Endodermal cell (in vitro differentiated cells): ENCODE results near the gene CCDC57. TPM values are rescaled to one million over a fixed set of nuclear protein-coding genes. Genes with fewer than 3 reads are reported as not detected.

ENCODE experiments used
- DNase-seq: peaks from one replicate; pipeline ENCODE4 v3.0.0-alpha.2; 2017
- H3K27ac ChIP-seq: 2 replicates; pipeline ENCODE4 v1.5.1; 2013; ENCODE audit warnings: mild to moderate bottlenecking, low read depth, low read length, moderate library complexity
- H3K27me3 ChIP-seq: 2 replicates; pipeline ENCODE4 v1.6.1; 2013; ENCODE audit warnings: mild to moderate bottlenecking, low read length, moderate library complexity; ENCODE audit not compliant: insufficient read depth, control insufficient read depth, poor library complexity, severe bottlenecking
- H3K36me3 ChIP-seq: 2 replicates; pipeline ENCODE4 v1.7.0; 2013; ENCODE audit warnings: mild to moderate bottlenecking, low read length, moderate library complexity; ENCODE audit not compliant: control insufficient read depth, insufficient read depth
- H3K4me1 ChIP-seq: one replicate; pipeline ENCODE4 v1.7.0; 2013; ENCODE audit warnings: low read length; ENCODE audit not compliant: control insufficient read depth, insufficient read depth
- H3K4me3 ChIP-seq: 2 replicates; pipeline ENCODE4 v1.5.1; 2013; ENCODE audit warnings: mild to moderate bottlenecking, low read length, moderate library complexity
- H3K9ac ChIP-seq: 2 replicates; pipeline ENCODE4 v1.6.1; 2013; ENCODE audit warnings: mild to moderate bottlenecking, low read length, moderate library complexity; ENCODE audit not compliant: poor library complexity, severe bottlenecking; ENCODE audit errors: extremely low read depth
- H3K9me3 ChIP-seq: 2 replicates; pipeline ENCODE4 v1.6.1; 2013; ENCODE audit warnings: mild to moderate bottlenecking, low read length, moderate library complexity; ENCODE audit not compliant: control insufficient read depth
- H3K27ac Mint-ChIP-seq: 2 replicates; pipeline ENCODE4 v1.8.0; 2020; ENCODE audit warnings: mixed read lengths
- H3K27me3 Mint-ChIP-seq: 2 replicates; pipeline ENCODE4 v1.8.0; 2021; ENCODE audit warnings: mild to moderate bottlenecking, mixed read lengths; ENCODE audit not compliant: insufficient read depth
- H3K36me3 Mint-ChIP-seq: 2 replicates; pipeline ENCODE4 v1.8.0; 2020; ENCODE audit warnings: low read depth, mixed read lengths
- H3K4me1 Mint-ChIP-seq: 2 replicates; pipeline ENCODE4 v1.8.0; 2020; ENCODE audit warnings: mixed read lengths
- H3K4me3 Mint-ChIP-seq: 2 replicates; pipeline ENCODE4 v1.8.0; 2020; ENCODE audit warnings: mild to moderate bottlenecking, moderate library complexity, mixed read lengths
- H3K9me3 Mint-ChIP-seq: 2 replicates; pipeline ENCODE4 v1.8.0; 2020; ENCODE audit warnings: mild to moderate bottlenecking, mixed read lengths
- WGBS, 2 experiments: methylation state at CpG; one replicate each; pipeline versions ENCODE4 v1.1.5 to v1.1.7; 2013; ENCODE audit warnings: missing lambda C conversion rate in 2 of 2, mixed read lengths in 1 of 2; ENCODE audit not compliant: insufficient coverage in 1 of 2, insufficient read length in 1 of 2; 5-methylcytosine and 5-hydroxymethylcytosine counted together
- total RNA-seq, 2 donors: library from RNA; stranded (reverse); fragmentation: NEBNext Ultra II Directional in 1 of 2; extraction: Animal tissue kit (Norgen Biotek cat#: 25700) in 1 of 2; gene quantifications; 2 replicates in 1 of 2; 3 replicates in 1 of 2; pipeline ENCODE4 v1.2.1, GENCODE V29; 2021
- TF ChIP-seq, protein P1 (sequence below): fragments of 200-600 bp; sonication (generic); conservative IDR thresholded peaks from 2 replicates; pipeline ENCODE4 v1.5.0; 2021; ENCODE audit warnings: antibody characterized with exemption, mild to moderate bottlenecking

Gene CCDC57
- total RNA-seq, 2 donors from 2014 or later = 61.8 to 82.8 TPM

- no peaks in the 10 kb centered on the region for H3K9me3 ChIP-seq
- H3K9ac ChIP-seq = peak overlapping the region; percentile 74
- 64 to 74% methylated on average over 28 to 36 of the region's 36 CpGs for WGBS, 2 experiments
- DNase-seq = no peak
- H3K9me3 Mint-ChIP-seq = no peaks in the 10 kb centered on the region
- no peaks in the 10 kb centered on the region for H3K27me3 ChIP-seq
- H3K4me1 Mint-ChIP-seq = peaks cover 5% of the 10 kb centered on the region
- H3K4me3 Mint-ChIP-seq = peak overlapping the region; percentile 68
- H3K36me3 Mint-ChIP-seq = peaks cover 5% of the 10 kb centered on the region
- H3K4me1 ChIP-seq = peaks cover 4% of the 10 kb centered on the region
- peak overlapping the region; percentile 82 for H3K4me3 ChIP-seq
- peaks cover 1% of the 10 kb centered on the region for H3K27me3 Mint-ChIP-seq
- H3K27ac Mint-ChIP-seq = no peak overlapping the region
- H3K36me3 ChIP-seq = peaks cover 14% of the 10 kb centered on the region
- no peak overlapping the region for H3K27ac ChIP-seq
- TF ChIP-seq, protein P1, sequence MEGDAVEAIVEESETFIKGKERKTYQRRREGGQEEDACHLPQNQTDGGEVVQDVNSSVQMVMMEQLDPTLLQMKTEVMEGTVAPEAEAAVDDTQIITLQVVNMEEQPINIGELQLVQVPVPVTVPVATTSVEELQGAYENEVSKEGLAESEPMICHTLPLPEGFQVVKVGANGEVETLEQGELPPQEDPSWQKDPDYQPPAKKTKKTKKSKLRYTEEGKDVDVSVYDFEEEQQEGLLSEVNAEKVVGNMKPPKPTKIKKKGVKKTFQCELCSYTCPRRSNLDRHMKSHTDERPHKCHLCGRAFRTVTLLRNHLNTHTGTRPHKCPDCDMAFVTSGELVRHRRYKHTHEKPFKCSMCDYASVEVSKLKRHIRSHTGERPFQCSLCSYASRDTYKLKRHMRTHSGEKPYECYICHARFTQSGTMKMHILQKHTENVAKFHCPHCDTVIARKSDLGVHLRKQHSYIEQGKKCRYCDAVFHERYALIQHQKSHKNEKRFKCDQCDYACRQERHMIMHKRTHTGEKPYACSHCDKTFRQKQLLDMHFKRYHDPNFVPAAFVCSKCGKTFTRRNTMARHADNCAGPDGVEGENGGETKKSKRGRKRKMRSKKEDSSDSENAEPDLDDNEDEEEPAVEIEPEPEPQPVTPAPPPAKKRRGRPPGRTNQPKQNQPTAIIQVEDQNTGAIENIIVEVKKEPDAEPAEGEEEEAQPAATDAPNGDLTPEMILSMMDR = no peak
Measured at GRCh38 chr17:82064433-82065192, 148.0 kb downstream of the CCDC57 start.

DNA sequence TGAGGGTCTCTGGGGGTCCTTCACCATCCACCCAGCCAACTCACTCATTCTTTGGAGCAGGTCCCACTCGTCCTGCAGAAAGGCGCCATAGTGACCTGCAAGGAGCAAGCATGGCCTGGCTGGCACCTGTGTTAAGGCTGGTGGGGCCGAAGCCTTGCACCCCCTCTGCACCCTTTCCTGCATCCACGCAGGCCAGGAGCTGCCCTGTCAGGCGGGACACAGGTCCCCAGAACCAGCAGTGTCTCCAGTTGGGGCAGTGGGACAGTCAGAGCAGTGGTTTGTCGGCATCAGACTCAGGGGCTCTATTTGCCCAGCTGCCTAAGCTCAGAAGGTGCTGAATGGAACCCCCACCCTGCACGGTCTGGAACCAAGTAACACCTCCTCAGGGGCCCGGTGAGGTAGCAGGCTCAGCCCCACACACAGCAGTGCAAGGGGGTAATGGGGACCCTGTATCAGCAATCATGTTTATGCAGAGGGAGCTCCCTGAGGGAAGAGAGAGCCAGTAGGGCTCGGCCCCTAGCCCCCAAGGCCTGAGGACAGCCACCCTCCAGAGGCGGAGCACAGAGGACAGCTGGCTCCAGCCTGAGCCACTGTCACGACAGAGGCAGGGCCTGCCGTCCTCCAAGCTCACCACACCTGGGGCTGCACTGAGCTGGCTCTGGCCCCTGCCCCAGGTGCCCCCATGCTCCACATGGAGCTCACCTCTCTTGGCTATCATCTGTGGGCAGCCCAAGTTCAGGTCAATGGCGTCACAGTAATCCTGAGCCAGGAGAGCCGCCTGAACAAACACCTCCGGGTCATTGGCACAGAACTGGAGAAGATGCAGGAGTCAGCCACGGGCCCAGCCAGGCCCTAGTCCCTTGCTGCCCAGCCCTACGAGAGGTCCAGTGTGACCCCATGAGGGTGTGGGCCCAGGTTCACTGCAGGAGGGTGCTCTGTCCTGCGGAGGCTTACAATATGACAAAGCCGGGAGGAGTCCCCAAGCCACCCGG lies 148.9 kb downstream of the CCDC57 start:
- Mint-ChIP-seq H3K9me3 (no peaks in the 10 kb centered on the region), H3K27ac (no peak overlapping the region), H3K36me3 (peaks cover 5% of the 10 kb centered on the region), H3K4me3 (peak overlapping the region; percentile 68), H3K4me1 (peaks cover 5% of the 10 kb centered on the region), H3K27me3 (no peaks in the 10 kb centered on the region)
- peaks cover 4% of the 10 kb centered on the region for H3K4me1 ChIP-seq
- H3K9ac ChIP-seq = no peak overlapping the region
- TF ChIP-seq, protein P1 = no peak
- no peak for DNase-seq
- H3K27ac ChIP-seq = no peak overlapping the region
- H3K27me3 ChIP-seq = no peaks in the 10 kb centered on the region
- no peaks in the 10 kb centered on the region for H3K9me3 ChIP-seq
- H3K36me3 ChIP-seq = peaks cover 14% of the 10 kb centered on the region
- H3K4me3 ChIP-seq = peak overlapping the region; percentile 82
- 93% methylated on average over 13 to 20 of the region's 20 CpGs for WGBS, 2 experiments

DNA sequence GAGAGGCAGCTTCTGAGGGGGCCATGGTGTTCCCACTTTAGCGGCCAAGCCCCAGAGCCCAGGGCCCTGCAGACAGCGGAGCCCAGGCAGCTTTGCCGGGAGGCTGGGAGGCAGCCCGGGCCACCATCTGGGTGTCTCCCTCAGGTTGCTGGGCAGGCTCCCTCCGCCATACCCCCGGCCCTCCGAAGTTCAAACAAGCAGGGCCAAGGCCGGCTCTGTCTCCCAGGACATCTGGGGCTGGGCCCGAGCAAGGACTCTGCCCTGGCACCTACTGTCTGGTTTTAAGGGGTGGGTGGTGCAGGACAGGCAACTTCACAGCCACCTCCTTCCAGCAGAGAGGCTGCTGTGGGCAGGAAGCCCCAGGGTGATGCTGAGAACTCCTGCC lies 149.7 kb downstream of the CCDC57 start:
- Mint-ChIP-seq H3K36me3 (peaks cover 6% of the 10 kb centered on the region), H3K4me1 (peaks cover 5% of the 10 kb centered on the region), H3K27me3 (no peaks in the 10 kb centered on the region), H3K9me3 (no peaks in the 10 kb centered on the region), H3K4me3 (no peak overlapping the region), H3K27ac (no peak overlapping the region)
- no peak overlapping the region for H3K4me3 ChIP-seq
- H3K9me3 ChIP-seq = no peaks in the 10 kb centered on the region
- H3K9ac ChIP-seq = no peak overlapping the region
- TF ChIP-seq, protein P1 = no peak
- no peaks in the 10 kb centered on the region for H3K27me3 ChIP-seq
- no peak overlapping the region for H3K27ac ChIP-seq
- WGBS, 2 experiments = 95% methylated on average over 9 of the region's 9 CpGs; no CpG with 5 or more reads in 1 of the 2 experiments
- peaks cover 4% of the 10 kb centered on the region for H3K4me1 ChIP-seq
- peaks cover 15% of the 10 kb centered on the region for H3K36me3 ChIP-seq
- no peak for DNase-seq
